OCI-LY1 (cell line): ENCODE results near the gene OTOG.

Experiments used
- CTCF ChIP-seq: fragments of 200-600 bp; sonication (generic), shearing (Covaris generic); IDR thresholded peaks from 2 replicates; pipeline ENCODE4 v1.5.1; 2017; ENCODE audit warnings: mild to moderate bottlenecking, antibody characterized with exemption, low read length, moderate library complexity, mixed read lengths
- EZH2 ChIP-seq: fragments of 200-600 bp; sonication (generic), shearing (Covaris generic); IDR thresholded peaks from 2 replicates; pipeline ENCODE4 v1.8.0; 2017; ENCODE audit warnings: borderline replicate concordance, mixed run types, mild to moderate bottlenecking, antibody characterized with exemption, low read length, moderate library complexity, mixed read lengths

- TF ChIP-seq EZH2 (no peak), CTCF (no peak)
These were observed 13.2 kb upstream of the OTOG start for GRCh38 chr11:17533778-17534415.
